ENCODE results near the gene SYNJ1. TPM values are rescaled to one million over a fixed set of nuclear protein-coding genes. Genes with fewer than 3 reads are reported as not detected.

The SYNJ1 gene
- total and polyA plus RNA-seq, 9 of the 15 experiments (the other 6 are each of a cell fraction or from before 2014, with no cell fraction given) = 2.4 to 10.6 (median 5.6) TPM

DNA sequence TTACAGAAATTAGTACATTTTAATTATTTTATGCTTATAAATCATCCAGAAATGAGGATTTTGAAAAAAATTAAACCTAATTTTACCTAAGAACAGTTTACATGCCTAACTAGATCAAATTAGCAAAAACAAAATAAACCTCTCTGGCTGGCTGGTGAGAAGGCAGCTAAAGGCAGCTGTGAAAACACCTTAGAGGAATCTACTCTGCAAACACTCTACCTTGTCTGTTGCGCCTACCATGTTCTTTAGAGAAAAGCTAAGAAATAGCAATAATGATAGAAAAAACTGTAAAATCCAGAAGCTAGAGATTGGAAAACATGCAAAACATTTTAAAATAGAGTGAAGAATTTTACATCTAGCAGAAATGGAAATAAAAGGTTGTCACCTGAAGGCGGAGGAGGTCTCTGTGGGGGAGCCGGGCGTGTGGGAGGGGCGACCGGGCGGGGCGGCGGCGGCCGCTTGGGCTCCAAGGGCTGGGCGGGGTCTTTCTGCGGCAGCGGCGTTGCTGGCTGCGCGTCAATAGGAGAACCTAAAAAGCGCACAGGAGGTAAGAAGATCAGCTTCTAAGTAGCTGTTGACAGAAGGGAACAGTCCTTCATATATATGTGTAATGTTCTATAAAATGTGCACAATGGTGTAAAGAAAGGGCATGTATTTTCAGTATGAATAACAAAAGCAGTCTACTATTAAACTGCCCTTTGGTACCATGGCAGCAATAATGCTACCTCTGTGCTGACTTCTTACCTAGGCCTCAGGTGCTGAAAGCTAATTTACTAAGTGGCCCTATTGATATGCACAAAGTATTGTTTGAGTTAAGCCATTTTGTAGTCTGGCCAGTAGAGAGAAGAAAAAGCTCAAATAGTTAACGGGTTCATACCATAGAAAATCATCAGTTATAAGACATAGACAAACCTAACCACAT is 82.3 kb downstream of the SYNJ1 start (continued):
- TF ChIP-seq, protein P1, sequence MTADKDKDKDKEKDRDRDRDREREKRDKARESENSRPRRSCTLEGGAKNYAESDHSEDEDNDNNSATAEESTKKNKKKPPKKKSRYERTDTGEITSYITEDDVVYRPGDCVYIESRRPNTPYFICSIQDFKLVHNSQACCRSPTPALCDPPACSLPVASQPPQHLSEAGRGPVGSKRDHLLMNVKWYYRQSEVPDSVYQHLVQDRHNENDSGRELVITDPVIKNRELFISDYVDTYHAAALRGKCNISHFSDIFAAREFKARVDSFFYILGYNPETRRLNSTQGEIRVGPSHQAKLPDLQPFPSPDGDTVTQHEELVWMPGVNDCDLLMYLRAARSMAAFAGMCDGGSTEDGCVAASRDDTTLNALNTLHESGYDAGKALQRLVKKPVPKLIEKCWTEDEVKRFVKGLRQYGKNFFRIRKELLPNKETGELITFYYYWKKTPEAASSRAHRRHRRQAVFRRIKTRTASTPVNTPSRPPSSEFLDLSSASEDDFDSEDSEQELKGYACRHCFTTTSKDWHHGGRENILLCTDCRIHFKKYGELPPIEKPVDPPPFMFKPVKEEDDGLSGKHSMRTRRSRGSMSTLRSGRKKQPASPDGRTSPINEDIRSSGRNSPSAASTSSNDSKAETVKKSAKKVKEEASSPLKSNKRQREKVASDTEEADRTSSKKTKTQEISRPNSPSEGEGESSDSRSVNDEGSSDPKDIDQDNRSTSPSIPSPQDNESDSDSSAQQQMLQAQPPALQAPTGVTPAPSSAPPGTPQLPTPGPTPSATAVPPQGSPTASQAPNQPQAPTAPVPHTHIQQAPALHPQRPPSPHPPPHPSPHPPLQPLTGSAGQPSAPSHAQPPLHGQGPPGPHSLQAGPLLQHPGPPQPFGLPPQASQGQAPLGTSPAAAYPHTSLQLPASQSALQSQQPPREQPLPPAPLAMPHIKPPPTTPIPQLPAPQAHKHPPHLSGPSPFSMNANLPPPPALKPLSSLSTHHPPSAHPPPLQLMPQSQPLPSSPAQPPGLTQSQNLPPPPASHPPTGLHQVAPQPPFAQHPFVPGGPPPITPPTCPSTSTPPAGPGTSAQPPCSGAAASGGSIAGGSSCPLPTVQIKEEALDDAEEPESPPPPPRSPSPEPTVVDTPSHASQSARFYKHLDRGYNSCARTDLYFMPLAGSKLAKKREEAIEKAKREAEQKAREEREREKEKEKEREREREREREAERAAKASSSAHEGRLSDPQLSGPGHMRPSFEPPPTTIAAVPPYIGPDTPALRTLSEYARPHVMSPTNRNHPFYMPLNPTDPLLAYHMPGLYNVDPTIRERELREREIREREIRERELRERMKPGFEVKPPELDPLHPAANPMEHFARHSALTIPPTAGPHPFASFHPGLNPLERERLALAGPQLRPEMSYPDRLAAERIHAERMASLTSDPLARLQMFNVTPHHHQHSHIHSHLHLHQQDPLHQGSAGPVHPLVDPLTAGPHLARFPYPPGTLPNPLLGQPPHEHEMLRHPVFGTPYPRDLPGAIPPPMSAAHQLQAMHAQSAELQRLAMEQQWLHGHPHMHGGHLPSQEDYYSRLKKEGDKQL (CRISPR knock-in tag; IDR thresholded peaks at IDR 0.05; ENCODE audit: borderline replicate concordance) = no peak
- peak; percentile 88 for TF ChIP-seq ZFP36 (IDR thresholded peaks at IDR 0.05; ENCODE audit: low read depth, low read length, partially characterized antibody)
- TF ChIP-seq ZNF124 (CRISPR knock-in tag; IDR thresholded peaks at IDR 0.05) = no peak
- 0 out of 4 replicates have a peak, but pooled peaks have one; percentile 31 to 45 for TF ChIP-seq MAZ (CRISPR knock-in tag; conservative IDR thresholded peaks at IDR 0.05 in 1 of 2, IDR thresholded peaks at IDR 0.05 in 1 of 2)
- TF ChIP-seq RUNX1 (IDR thresholded peaks at IDR 0.05; ENCODE audit: low read depth) = no peak
- TF ChIP-seq SOX6 (IDR thresholded peaks at IDR 0.05) = no peak
- no peak for TF ChIP-seq HSF4 (CRISPR knock-in tag; IDR thresholded peaks at IDR 0.05; ENCODE audit: borderline replicate concordance)
- TF ChIP-seq POLR2H (tag; IDR thresholded peaks at IDR 0.05; ENCODE audit: low read depth) = no peak
- TF ChIP-seq, protein P2, sequence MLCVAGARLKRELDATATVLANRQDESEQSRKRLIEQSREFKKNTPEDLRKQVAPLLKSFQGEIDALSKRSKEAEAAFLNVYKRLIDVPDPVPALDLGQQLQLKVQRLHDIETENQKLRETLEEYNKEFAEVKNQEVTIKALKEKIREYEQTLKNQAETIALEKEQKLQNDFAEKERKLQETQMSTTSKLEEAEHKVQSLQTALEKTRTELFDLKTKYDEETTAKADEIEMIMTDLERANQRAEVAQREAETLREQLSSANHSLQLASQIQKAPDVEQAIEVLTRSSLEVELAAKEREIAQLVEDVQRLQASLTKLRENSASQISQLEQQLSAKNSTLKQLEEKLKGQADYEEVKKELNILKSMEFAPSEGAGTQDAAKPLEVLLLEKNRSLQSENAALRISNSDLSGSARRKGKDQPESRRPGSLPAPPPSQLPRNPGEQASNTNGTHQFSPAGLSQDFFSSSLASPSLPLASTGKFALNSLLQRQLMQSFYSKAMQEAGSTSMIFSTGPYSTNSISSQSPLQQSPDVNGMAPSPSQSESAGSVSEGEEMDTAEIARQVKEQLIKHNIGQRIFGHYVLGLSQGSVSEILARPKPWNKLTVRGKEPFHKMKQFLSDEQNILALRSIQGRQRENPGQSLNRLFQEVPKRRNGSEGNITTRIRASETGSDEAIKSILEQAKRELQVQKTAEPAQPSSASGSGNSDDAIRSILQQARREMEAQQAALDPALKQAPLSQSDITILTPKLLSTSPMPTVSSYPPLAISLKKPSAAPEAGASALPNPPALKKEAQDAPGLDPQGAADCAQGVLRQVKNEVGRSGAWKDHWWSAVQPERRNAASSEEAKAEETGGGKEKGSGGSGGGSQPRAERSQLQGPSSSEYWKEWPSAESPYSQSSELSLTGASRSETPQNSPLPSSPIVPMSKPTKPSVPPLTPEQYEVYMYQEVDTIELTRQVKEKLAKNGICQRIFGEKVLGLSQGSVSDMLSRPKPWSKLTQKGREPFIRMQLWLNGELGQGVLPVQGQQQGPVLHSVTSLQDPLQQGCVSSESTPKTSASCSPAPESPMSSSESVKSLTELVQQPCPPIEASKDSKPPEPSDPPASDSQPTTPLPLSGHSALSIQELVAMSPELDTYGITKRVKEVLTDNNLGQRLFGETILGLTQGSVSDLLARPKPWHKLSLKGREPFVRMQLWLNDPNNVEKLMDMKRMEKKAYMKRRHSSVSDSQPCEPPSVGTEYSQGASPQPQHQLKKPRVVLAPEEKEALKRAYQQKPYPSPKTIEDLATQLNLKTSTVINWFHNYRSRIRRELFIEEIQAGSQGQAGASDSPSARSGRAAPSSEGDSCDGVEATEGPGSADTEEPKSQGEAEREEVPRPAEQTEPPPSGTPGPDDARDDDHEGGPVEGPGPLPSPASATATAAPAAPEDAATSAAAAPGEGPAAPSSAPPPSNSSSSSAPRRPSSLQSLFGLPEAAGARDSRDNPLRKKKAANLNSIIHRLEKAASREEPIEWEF (CRISPR knock-in tag; IDR thresholded peaks at IDR 0.05) = no peak
- no peak for TF ChIP-seq TRIM24 (IDR thresholded peaks at IDR 0.05)
- TF ChIP-seq, protein P3, sequence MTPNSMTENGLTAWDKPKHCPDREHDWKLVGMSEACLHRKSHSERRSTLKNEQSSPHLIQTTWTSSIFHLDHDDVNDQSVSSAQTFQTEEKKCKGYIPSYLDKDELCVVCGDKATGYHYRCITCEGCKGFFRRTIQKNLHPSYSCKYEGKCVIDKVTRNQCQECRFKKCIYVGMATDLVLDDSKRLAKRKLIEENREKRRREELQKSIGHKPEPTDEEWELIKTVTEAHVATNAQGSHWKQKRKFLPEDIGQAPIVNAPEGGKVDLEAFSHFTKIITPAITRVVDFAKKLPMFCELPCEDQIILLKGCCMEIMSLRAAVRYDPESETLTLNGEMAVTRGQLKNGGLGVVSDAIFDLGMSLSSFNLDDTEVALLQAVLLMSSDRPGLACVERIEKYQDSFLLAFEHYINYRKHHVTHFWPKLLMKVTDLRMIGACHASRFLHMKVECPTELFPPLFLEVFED (CRISPR knock-in tag; conservative IDR thresholded peaks at IDR 0.05) = no peak
- TF ChIP-seq KLF10 (CRISPR knock-in tag; IDR thresholded peaks at IDR 0.05) = no peak
- no peak for TF ChIP-seq HMGN3 (IDR thresholded peaks at IDR 0.05; ENCODE audit: borderline replicate concordance, extremely low read depth, insufficient read length, low read depth, low read length)
- no peak for TF ChIP-seq SIN3B (IDR thresholded peaks at IDR 0.05; ENCODE audit: low read depth)
- no peak for TF ChIP-seq TAL1 (IDR thresholded peaks at IDR 0.05)

All from K562 (cell line).